Measurements from ENCODE around the gene LY9.

Gene LY9

GRCh38 chr1:160795951-160796383, at the start of gene LY9:
Gene LY9 (plus strand): TSS chr1:160796174. CDS start chr1:160796188, 14 bp downstream.
- DNase-seq (ENCODE audit: low spot score): no peak

GRCh38 chr1:160746836-160747500, 49.0 kb upstream of the LY9 start:
- DNase-seq (ENCODE audit: low spot score): no peak

- DNase-seq (ENCODE audit: low spot score): no peak
These were observed 48.3 kb upstream of the LY9 start for GRCh38 chr1:160747717-160748116.

GRCh38 chr1:160748181-160748877, 47.6 kb upstream of the LY9 start:
- DNase-seq (ENCODE audit: low spot score): no peak

- DNase-seq (ENCODE audit: low spot score): no peak
These were observed 47.1 kb upstream of the LY9 start for GRCh38 chr1:160748878-160749269.

GRCh38 chr1:160750608-160751007, 45.4 kb upstream of the LY9 start:
- DNase-seq (ENCODE audit: low spot score): no peak

GRCh38 chr1:160752406-160752805, 43.6 kb upstream of the LY9 start:
- no peak for DNase-seq (ENCODE audit: low spot score)

GRCh38 chr1:160752924-160753323, 43.0 kb upstream of the LY9 start:
- DNase-seq (ENCODE audit: low spot score): no peak

GRCh38 chr1:160753594-160753993, 42.4 kb upstream of the LY9 start:
- DNase-seq (ENCODE audit: low spot score): no peak

- no peak for DNase-seq (ENCODE audit: low spot score)
These were observed 40.5 kb upstream of the LY9 start for GRCh38 chr1:160755461-160755860.

GRCh38 chr1:160755911-160756848, 39.8 kb upstream of the LY9 start:
- DNase-seq (ENCODE audit: low spot score): no peak

GRCh38 chr1:160756849-160757201, 39.1 kb upstream of the LY9 start:
- no peak for DNase-seq (ENCODE audit: low spot score)

GRCh38 chr1:160758521-160758920, 37.5 kb upstream of the LY9 start:
- no peak for DNase-seq (ENCODE audit: low spot score)

GRCh38 chr1:160759740-160760139, 36.2 kb upstream of the LY9 start:
- no peak for DNase-seq (ENCODE audit: low spot score)

- DNase-seq (ENCODE audit: low spot score): no peak
These were observed 34.9 kb upstream of the LY9 start for GRCh38 chr1:160761046-160761445.

- no peak for DNase-seq (ENCODE audit: low spot score)
These were observed 34.1 kb upstream of the LY9 start for GRCh38 chr1:160761886-160762285.

- no peak for DNase-seq (ENCODE audit: low spot score)
These were observed 32.0 kb upstream of the LY9 start for GRCh38 chr1:160763993-160764392.

- DNase-seq (ENCODE audit: low spot score): no peak
These were observed 28.3 kb upstream of the LY9 start for GRCh38 chr1:160767395-160768294.

- no peak for DNase-seq (ENCODE audit: low spot score)
These were observed 27.7 kb upstream of the LY9 start for GRCh38 chr1:160768295-160768657.

- no peak for DNase-seq (ENCODE audit: low spot score)
These were observed 23.6 kb upstream of the LY9 start for GRCh38 chr1:160772331-160772730.

- DNase-seq (ENCODE audit: low spot score): no peak
These were observed 22.9 kb upstream of the LY9 start for GRCh38 chr1:160773093-160773492.

Measured in globus pallidus (tissue), 1 donor.